GM20431 (cell line): ENCODE measurements around the gene IARS1.

Experiments
- in situ Hi-C: fragments of 300-500 bp; cut with MseI, MboI; formaldehyde crosslinking; loops from one replicate; pipeline ENCODE4 v1.15.0; 2020; ENCODE audit warnings: low sequenced_read_pairs; ENCODE audit not compliant: unreplicated experiment

The IARS1 gene

DNA sequence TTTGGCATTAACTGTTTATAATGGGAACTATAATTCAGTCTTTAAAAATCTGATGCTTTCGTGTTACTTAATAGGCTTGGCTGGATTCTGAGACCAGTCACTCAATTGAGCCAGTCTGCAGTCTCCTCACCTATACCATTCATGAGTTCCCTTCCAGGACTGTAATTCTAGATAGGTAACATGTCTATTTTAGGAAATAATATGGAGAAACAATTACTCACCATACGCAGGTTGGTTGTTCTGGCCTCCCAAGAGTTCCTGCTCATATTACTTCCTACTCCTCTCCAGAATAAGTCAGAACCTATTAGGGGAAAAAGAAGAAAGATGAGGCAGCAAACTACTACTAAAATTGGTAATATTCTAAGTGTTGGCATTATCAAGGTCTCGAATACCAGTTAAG is 4.5 kb upstream of the IARS1 start:
- in situ Hi-C loops: no loop called here

DNA sequence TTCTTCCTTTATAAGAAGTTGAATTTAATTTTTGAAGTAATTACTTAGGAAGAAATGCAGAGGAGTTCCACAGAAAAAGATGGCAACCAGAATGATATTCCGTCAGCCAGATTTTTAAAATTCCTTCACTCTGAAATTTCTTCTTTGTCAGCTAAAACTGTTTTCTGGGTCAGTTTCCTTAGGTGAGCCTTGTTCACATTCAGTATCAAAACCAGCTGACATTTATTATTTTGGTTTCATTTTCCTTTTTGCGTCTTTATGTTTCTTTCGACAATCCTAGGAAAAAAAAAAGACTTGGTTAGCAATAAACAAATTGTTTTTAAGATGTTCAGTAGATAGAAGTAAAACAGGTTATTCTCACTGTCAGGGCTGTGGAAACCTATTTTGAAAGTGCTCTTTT is 4.1 kb upstream of the IARS1 start:
- in situ Hi-C loops: no loop called here

- in situ Hi-C loops: no loop called here
Observed at GRCh38 chr9:92295827-92296258, 2.3 kb upstream of the IARS1 start.

DNA sequence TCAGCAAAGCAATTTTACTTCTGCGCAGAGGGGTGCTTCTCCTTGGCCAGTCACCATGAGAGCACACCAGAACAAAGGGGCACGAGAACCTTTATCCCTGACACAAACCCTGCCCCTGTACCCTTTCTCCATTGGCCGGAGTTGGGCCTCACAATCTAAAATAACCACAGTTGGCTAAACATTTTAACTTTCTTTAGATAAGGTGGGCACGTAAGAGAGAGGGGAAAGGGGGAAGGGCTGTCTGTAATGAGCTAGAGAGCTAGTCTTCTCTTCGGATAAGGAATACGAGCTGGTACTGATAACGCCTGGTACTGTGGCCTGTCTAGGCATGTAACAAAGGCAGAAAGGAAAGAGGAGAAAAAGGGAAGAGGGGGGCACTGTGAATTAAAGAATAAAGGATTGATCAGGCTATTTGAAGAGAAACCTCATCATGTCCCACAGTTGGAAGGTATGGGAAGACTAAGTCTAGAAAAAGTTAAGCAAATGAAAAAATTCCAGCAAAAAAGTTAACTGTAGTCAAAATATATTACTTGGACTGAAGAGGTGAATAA is 1.8 kb upstream of the IARS1 start:
- in situ Hi-C loops: no loop called here

DNA sequence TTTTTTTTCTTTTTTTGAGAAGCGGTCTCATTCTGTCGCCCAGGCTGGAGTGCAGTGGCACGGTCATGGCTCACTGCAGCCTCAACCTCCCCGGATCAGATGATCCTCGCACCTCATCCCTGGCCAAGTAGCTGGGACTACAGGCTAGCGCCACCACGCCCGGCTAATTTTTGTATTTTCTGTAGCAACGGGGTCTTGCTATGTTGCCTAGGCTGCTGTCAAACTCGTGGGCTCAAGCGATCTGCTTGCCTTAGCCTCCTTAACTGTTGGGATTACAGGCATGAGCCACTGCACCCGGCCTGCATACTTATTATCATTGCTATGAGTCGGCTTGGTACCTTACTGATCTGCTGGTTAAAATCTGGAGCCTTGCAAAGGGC is 790 bp upstream of the IARS1 start:
- in situ Hi-C loops: no loop called here

- in situ Hi-C loops: no loop called here
Observed at GRCh38 chr9:92293075-92293354, 482 bp downstream of the IARS1 start.

DNA sequence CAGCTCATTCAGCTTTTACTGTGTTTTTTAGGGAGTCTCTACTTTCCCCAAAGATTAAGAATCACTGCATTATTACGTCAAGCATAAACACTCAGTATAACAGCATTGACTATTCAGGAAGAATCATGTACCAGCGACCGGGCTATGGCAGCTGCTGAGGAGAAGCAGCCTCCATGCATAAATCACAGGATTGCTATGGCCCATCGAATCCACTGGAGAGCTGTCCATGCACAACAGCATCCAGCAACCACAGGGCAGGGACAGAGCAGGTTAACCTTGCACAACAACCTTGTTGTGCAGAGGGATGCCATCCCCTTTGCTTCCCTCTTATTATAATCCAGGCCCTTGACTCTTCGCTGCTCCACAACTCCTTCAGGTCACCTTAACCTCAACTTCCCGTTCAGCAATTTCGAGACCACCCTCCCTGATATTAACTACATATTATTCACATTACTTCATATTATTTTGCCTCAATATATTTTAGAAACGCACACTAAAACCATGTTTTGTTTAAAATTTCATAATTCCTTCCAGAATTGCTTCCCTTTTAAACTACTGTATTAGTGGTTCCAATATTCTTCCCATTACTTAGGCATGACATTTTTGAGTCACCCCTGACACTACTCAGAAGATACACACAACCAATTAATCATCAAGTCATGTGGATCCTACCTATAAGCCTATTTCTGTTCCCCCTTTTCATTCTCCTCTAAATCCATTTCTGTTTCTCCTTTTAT is 991 bp downstream of the IARS1 start:
- in situ Hi-C loops: no loop called here

DNA sequence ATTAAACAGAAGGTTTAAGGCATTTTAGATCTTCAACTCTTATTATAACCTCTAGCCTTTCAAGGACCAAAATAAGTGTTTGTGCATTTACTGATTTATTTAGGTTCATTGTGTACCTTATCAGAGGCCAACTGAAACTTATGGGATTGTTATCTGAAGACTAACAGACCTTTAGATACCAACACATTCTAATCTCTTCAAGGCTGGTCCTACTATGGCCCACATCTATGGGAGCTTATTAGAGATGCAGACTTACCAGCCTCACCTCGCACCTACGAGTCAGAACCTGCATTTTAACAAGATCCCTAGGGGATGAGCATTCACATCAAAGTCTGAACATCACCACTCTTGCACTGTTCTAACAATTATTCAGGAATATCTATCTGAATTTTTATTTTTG is 1.9 kb downstream of the IARS1 start:
- in situ Hi-C loops: no loop called here

DNA sequence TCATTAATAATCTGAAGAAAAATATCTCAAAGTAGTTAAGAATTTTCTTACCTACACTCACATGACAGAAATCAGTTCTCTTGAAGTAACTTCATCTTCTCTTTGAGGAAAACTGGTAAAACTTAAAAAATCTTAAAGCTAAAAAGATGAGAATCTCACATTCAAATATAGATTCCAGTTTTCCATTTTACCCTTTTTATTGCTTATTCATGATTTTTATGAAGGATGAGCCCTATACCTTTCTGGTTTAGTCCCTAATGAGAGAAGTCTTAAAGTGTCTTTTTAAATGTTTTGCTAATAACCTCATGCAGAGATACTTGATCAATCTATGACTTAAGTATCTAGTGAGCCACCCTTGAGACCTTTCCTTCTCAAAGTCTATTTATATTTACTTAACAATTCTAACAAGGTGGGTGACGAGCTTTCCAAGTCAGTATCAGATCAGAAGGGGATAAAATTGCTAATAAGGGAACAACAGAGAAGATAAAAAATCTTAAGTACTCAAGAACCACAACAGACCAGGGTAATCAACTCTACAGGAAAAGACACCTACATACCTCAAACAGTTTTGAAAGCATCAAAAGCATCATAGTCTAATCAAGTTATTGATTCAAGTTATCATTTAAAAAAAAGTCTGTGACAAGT is 2.6 kb downstream of the IARS1 start:
- in situ Hi-C loops: no loop called here

DNA sequence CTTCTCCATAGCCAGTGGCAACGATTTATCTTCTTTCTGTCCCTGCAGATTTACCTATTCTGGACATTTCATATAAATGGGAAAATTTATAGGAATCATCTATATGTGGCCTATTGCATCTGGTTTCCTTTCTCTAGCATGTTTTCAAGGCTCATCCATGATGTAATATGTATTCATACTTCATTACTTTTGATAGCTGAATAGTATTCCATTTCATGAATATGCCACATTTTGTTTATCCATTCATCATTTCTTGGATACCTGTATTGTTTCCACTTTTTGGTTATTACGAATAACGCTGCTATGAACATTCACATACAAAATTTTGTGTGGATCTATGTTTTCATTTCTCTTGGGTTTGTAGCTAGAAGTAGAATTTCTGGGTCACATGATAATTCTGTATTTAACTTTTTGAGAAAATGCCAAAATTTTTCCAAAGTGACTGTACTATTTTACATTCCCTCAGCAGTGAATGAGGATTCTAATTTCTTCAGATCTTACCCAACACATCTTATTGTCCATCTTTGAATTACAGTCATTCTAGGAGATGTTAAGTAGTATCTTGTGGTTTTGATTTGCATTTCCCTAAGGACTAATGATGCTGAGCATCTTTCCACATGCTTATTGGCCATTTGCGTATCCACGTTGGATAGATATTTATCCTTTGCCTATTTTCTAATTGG is 3.6 kb downstream of the IARS1 start:
- in situ Hi-C loops: no loop called here

GRCh38 chr9:92279302-92279701 is 14.2 kb downstream of the IARS1 start:
- in situ Hi-C loops: no loop called here

DNA sequence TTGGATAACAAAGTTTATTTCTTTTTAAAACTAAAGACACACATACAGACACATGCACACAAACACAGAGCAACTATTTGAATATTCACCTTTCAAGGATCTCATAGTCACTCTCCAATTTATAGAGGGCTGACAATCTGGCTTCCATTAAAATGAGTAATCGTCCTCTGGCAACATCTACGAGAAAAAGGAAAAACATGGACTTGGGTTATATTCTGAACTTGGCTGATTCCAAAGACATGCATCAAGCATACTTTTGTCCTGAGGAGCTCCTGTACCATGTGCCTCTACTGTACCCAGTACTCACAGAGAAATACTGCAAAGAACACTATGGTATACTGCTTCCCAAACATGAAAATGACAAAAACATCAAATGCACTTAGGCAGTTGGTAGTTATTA is 15.4 kb downstream of the IARS1 start:
- in situ Hi-C loops: no loop called here

DNA sequence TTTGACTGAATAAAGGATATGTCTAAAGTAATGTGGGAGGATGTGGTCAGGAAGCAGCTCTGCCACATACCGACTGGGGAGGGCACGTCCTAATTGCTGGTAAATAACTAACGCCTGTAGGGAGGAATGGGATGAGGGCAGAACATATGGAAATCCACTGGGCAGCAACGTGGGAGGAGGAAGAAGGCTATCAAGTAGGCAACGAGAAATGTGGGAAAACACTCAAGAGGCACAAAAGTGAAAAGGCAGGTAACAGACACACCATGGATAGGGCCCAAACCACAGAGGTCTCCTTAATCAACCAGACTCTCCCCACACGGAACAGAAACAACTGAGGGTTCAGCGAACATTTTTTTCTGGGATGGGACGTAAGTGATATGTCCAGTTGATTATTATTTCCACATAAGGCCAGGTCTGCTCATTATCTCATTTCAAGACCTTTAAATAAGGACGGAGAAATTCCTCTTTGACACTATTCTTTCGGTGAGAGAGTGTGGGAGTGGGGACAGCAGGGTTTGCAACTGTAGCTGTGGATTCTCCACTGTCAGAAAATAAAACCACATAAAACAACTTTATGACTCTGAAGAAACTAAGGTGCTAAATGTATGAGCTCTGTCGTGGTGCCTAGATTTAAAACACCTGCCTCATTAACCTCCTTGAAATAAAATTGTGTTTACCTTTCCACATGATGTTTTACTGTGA is 17.0 kb downstream of the IARS1 start:
- in situ Hi-C loops: no loop called here

GRCh38 chr9:92275541-92275940 is 18.0 kb downstream of the IARS1 start:
- in situ Hi-C loops: no loop called here

GRCh38 chr9:92270511-92270910 is 23.0 kb downstream of the IARS1 start:
- in situ Hi-C loops: loop anchor here (25.0 kb wide), 1 partner anchor 133 kb away; no protein-coding TSS in a partner anchor

DNA sequence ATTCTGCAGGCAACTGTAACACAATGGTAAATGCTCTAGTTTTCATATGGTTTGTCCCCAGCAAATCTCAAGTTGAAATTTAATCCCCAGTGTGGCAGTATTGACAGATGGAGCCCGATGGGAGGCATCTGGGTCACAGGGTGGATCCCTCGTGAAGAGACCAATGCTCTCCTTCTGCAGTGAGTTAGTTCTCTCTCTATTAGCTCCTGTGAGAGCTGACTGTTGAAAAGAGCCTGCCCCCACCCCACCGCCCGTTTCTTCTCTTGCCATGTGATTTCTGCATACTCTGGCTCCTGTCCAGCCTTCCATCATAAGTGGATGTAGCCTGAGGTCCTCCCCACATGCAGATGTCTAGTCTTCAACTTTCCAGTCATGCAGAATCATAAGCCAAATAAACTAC is 27.0 kb downstream of the IARS1 start:
- in situ Hi-C loops: loop anchor here (25.0 kb wide), 1 partner anchor 129 kb away; no protein-coding TSS in a partner anchor

DNA sequence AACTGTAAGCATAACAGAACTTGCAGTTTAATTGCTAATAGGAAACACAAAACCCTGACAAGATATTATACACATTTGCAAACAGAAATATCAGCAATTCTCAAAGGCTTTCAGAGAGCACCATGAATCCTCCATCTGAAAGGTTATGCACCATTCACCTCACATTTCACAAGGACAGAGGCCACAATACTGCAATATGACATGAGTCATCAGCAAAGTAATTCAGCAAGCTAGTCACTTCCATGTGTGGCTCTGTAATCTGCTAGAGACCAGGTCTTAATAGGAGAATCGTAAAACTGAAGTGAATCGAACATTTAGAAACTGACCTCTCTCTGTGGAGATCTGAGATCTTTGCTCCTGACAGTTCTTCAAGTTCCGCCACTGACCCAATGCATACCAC is 28.3 kb downstream of the IARS1 start:
- in situ Hi-C loops: loop anchor here (25.0 kb wide), 1 partner anchor 128 kb away; no protein-coding TSS in a partner anchor

GRCh38 chr9:92263131-92263530 is 30.4 kb downstream of the IARS1 start:
- in situ Hi-C loops: loop anchor here (25.0 kb wide), 1 partner anchor 126 kb away; no protein-coding TSS in a partner anchor

DNA sequence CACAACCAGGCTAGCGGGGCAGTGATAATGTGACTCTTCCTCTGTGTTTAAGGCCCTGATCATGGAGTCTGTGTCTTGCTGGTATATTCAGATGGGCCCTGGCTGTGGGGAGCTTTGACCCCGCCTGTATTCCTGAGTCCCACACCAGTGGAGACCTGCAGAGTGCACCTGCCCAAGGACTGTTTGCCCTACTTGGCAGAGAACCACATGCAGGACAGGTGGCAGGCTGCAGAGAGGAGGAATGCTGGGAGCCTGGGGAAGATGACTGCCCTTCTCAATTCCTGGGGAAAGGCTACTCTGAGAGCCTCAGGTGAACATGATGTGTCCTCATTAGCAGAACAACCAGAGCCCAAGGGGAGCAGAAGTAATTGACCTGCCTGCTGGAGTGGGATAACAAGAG is 36.2 kb downstream of the IARS1 start:
- in situ Hi-C loops: loop anchor here (25.0 kb wide), 1 partner anchor 120 kb away; no protein-coding TSS in a partner anchor
